CMK (cell line): Measurements from ENCODE around the gene LPAR3.
"Not testable (repeated sequence)": the region's sequence is repeated elsewhere in the genome, so short reads cannot be mapped to it uniquely, and the experiment has no call there.

ENCODE experiments used
- DNase-seq: peaks from one replicate; pipeline ENCODE4 v3.0.0-alpha.2; 2010; ENCODE audit warnings: low read depth

LPAR3 gene

DNA sequence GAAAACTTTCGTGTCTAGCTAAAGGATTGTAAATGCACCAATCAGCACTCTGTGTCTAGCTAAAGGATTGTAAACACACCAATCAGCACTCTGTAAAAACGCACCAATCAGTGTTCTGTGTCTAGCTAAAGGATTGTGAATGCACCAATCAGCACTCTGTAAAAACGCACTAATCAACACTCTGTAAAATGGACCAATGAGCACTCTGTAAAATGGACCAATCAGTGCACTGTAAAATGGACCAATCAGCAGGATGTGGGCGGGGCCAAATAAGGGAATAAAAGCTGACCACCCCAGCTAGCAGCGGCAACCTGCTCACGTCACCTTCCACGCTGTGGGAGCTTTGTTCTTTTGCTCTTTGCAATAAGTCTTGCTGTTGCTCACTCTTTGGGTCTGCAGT, 9.7 kb upstream of the LPAR3 start:
- DNase-seq: not testable (repeated sequence)

DNA sequence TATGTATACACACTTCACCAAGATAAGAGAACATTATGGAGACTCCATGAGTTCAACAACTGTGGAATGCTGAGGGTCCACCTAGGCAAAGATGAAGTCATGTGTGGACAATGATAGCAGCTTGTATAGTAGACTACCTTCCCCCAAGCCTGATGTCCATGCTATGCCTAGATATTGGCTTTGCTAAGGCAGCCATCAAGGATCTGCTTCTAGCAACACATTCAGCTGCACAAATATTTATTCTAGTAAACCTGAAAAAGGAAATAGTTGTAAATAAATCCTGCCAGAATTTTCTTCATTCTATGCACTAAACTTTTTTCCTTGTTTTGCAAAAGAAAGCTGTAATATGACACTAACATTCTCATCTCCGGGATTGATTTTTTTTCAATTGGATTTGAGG, 7.0 kb upstream of the LPAR3 start:
- DNase-seq: no peak

- no peak for DNase-seq
These were observed 3.3 kb upstream of the LPAR3 start for GRCh38 chr1:84896279-84896678.

DNA sequence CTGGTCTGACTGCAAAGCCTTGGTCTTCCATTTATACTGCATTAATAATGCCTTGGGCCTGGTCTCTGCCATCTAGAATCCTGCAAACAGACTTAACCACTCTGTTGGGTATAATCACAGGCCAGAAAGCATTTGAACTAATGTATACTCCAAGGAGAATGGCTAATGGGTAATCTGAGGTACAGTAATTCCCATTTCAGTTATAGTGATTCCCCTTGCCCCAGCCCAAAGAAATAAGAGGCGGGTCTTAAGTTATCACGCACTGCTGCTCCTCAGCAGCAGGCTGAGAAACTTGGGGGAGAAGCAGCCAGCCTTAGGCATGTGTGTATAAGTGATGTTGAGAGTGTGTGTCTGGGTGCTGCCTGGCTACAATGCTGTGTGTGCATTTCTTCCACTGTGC, 2.4 kb downstream of the LPAR3 start:
- DNase-seq: no peak

- no peak for DNase-seq
These were observed 3.6 kb downstream of the LPAR3 start for GRCh38 chr1:84889437-84889836.

- no peak for DNase-seq
These were observed 4.3 kb downstream of the LPAR3 start for GRCh38 chr1:84888753-84889152.

DNA sequence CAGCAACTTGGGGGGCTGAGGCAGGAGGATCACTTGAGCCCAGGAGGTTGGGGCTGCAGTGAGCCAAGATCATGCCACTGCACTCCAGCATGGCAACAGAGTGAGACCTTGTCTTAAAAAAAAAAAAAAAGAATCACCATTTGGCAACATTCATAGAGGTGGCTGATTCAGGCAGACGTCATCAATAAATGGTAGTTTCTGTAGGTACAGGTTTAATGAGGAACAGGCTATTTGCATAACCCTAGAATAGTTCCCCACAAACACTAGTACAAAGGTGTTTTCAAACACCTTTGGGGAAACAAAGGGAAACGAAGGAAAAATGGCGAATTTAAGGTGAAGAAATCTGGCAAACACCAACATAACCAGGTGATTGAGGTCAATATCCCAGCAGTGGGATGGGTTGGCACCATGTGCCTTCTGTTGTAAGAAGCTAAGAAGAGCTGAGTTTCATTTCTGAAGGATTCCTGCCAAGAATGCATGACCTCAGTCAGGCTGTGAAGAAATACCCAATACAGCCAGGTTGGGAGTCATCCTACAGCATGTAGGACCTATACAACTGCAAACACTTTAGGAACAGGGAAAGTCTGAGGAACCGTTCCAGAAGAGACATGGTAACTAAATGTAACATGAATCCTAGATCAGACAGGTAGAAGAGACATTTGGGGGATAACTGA, 5.6 kb downstream of the LPAR3 start:
- DNase-seq: no peak

- no peak for DNase-seq
These were observed 7.5 kb downstream of the LPAR3 start for GRCh38 chr1:84885469-84885868.

DNA sequence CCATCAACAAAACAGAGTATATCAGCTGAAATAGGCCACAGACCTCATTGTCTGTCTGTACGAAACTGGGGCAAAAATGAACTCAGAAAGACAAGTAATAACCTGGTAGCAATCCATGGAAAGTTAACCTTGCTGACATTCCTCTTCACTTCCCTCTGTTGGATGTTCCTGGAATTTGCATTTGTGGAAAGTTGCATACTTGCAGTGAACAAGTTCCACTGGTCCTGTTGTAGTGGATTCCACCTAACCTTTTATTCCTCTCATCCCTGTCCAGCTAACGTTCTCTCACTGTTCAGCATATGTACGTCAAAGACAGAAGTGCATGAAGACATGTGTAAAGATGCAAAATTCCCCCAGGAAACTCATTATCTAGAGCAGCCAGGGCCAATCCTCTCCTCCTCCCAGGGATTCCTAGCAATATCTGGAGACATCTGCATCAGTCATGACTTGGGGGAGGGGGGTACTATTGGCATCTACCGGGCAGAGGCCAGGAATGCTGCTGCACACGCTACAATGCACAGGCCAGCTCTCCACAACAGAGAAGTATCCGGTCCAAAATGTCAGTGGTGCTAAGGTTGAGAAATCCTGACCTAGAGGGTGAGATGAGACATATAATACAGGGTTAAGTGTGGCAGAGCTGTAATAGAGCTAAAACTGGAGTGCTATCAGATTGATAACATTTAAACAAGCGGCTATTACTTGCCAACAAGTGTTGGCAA, 8.2 kb downstream of the LPAR3 start:
- DNase-seq: no peak

GRCh38 chr1:84883286-84883685, 9.7 kb downstream of the LPAR3 start:
- DNase-seq: no peak

GRCh38 chr1:84877592-84877991, 15.4 kb downstream of the LPAR3 start:
- no peak for DNase-seq

GRCh38 chr1:84876353-84876752, 16.7 kb downstream of the LPAR3 start:
- DNase-seq: no peak

DNA sequence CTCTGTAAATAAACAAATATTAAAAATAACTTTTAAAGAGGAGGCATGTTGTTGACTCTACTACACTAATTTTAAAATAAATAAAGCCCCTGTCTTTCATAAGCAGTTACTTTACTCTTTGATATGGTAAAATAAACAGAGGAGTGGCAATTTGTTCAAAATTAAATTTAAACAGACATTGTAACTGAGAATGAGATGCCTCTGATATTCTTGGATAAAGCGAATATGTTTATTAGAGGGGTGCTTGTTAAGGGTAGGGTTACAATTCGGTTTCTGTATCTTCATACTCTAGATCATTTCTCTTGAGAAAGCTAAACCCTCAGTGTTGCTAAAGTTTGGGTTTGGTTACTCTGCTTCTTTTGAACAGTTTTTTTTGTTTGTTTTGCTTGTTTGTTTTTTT, 19.6 kb downstream of the LPAR3 start:
- DNase-seq: no peak

DNA sequence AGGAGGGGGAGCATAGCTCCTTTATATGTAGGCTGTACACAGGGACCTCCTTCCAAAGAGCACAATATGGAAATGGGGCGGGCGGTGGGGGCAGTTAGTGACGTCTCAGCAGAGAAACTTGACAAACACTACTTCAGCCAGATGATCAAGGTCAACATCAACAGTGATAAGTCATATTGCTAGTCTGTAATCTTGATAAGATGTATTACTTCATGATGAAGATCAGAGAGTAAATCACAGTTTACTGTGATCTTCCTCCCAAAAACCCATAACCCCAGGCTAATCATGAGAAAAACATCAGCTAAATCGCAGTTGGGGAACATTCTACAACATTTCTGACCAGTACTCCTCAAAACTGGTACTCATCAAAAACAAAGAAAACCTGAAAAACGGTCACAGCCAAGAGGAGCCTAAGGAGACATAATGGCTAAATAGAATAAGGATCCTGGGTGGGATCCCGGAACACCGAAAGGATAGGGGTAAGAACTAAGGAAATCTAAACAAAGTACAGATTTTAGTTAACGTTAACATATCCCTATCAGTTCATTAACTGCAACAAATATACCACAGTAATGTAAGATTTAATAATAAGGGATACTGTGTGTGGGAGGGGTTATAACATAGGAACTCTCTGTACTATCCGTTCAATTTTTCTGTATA, 20.2 kb downstream of the LPAR3 start:
- DNase-seq: no peak

- no peak for DNase-seq
These were observed 21.8 kb downstream of the LPAR3 start for GRCh38 chr1:84871181-84871580.

DNA sequence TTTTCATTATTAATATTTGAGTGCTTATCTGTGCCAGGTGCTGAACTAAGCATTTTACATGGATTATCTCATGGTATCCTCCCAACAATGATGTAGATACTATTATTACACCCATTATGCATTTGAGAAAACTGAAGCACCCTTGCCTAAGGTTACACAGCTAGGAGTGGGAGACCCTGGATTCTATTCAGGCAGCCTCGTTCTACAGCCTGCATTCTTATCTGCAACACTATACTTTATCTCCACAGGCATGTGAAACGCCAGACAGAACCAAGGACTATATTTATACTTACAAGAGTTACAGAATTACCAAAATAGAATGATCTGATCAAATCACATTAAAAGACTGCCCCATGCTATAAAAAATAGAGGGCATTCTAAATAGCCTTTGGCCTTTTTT, 22.4 kb downstream of the LPAR3 start:
- DNase-seq: no peak

GRCh38 chr1:84869720-84870119, 23.3 kb downstream of the LPAR3 start:
- DNase-seq: no peak

DNA sequence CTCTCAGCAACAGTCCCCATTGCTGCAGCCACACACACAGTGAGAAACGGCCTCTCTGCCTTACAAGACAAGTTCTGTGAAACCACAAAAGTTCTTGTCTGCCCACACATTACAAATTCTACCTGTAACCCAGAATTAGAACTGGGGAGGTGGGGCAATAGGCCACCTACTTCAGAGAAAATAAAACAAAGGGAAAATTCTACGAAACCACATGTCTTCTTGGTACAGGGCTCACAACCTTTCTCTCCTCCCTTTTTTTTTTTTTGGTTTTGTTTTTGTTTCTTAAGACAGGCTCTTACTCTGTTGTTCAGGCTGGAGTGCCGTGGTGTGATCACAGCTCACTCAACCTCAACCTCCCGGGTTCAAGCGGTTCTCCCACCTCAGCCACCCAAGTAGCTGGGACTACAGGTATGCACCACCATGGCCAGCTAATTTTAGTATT, 30.2 kb downstream of the LPAR3 start:
- no peak for DNase-seq

GRCh38 chr1:84861988-84862644, 30.9 kb downstream of the LPAR3 start:
- DNase-seq: no peak

- no peak for DNase-seq
These were observed 31.5 kb downstream of the LPAR3 start for GRCh38 chr1:84861516-84861915.

- DNase-seq: no peak
These were observed 33.1 kb downstream of the LPAR3 start for GRCh38 chr1:84859866-84860265.

DNA sequence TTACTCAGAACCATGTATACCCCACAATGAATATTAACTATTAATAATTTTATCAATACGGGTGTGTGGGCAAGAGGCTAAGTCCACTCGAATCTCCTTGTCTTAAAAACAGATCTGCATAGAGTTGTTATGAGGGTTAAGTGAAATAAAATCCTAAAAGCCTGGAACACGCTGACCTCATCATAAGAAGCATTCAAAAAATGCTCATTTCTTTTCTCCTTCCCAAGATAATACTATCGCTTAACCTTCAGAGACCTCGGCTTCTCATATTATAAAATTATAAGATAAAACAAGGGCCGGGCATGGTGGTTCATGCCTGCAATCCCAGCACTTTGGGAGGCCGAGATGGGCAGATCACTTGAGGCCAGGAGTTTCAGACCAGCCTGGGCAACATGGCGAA, 35.1 kb downstream of the LPAR3 start:
- no peak for DNase-seq

DNA sequence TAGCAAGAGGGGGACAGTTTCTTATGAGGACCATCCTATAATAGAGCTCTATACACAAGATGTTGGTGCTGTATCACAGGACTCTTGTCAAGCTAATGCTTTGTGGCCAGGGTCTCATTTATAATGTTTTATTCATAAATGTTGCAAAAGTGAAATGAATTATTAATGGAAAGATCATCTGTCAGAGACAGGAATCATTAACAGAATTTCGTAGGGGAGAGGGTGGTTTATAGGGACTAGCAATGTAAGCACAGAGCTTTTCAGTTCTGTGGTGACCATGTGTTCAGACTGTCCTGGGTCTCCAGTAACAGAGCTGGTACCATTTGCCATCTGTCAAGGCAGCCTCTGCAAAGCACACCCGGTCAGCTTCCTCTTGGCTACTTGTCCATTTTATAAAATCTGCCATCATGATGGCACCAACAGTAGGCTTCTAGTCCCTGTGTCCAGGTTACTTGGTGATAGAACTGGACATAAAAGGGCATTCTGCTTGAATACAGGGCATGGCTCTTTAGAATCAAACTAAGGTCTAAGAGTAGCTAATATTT, 36.2 kb downstream of the LPAR3 start:
- DNase-seq: no peak
